Hepatocyte (in vitro differentiated cells): ENCODE measurements around the gene GATAD2A. TPM values are rescaled to one million over a fixed set of nuclear protein-coding genes. Genes with fewer than 3 reads are reported as not detected.
A peak's percentile ranks its signal among the peaks of the same experiment; 100 is the strongest.

Experiments used
- DNase-seq: peaks from one replicate; pipeline ENCODE4 v3.0.0-alpha.2; 2016; ENCODE audit warnings: low spot score
- H2AFZ ChIP-seq: fragments of 200-600 bp; sonication (generic); 2 replicates; pipeline ENCODE4 v1.6.0; 2016; ENCODE audit warnings: antibody characterized with exemption, mild to moderate bottlenecking
- H3K27ac ChIP-seq: fragments of 200-600 bp; sonication (generic); 2 replicates; pipeline ENCODE4 v1.5.1; 2016; ENCODE audit warnings: mild to moderate bottlenecking
- H3K27me3 ChIP-seq: fragments of 200-600 bp; sonication (generic); 2 replicates; pipeline ENCODE4 v1.6.1; 2016
- H3K36me3 ChIP-seq: fragments of 200-600 bp; sonication (generic); replicated peaks from 2 replicates; pipeline ENCODE4 v1.5.1; 2016; ENCODE audit warnings: low read depth; ENCODE audit not compliant: insufficient read depth
- H3K4me1 ChIP-seq: fragments of 200-600 bp; sonication (generic); 2 replicates; pipeline ENCODE4 v1.5.1; 2016; ENCODE audit warnings: mild to moderate bottlenecking, moderate library complexity; ENCODE audit not compliant: insufficient read depth
- H3K4me2 ChIP-seq: fragments of 200-600 bp; sonication (generic); 2 replicates; pipeline ENCODE4 v1.6.0; 2016
- H3K4me3 ChIP-seq: fragments of 200-600 bp; sonication (generic); 2 replicates; pipeline ENCODE4 v1.5.1; 2016; ENCODE audit warnings: mild to moderate bottlenecking
- H3K79me2 ChIP-seq: fragments of 200-600 bp; sonication (generic); 2 replicates; pipeline ENCODE4 v1.6.0; 2017; ENCODE audit warnings: mild to moderate bottlenecking
- H3K9me2 ChIP-seq: fragments of 200-600 bp; sonication (generic); replicated peaks from 2 replicates; pipeline ENCODE4 v1.6.0; 2017; ENCODE audit warnings: mild to moderate bottlenecking; ENCODE audit not compliant: insufficient read depth
- H3K9me3 ChIP-seq: fragments of 200-600 bp; sonication (generic); 2 replicates; pipeline ENCODE4 v1.5.1; 2016; ENCODE audit warnings: low read depth, mild to moderate bottlenecking
- H4K20me1 ChIP-seq: fragments of 200-600 bp; sonication (generic); 2 replicates; pipeline ENCODE4 v1.6.0; 2016; ENCODE audit warnings: mild to moderate bottlenecking; ENCODE audit not compliant: insufficient read depth, poor library complexity, severe bottlenecking
- CTCF ChIP-seq: fragments of 200-600 bp; sonication (generic); IDR thresholded peaks from 2 replicates; pipeline ENCODE4 v1.5.1; 2016; ENCODE audit warnings: antibody characterized with exemption, mild to moderate bottlenecking; ENCODE audit not compliant: poor library complexity
- EZH2 ChIP-seq: fragments of 200-600 bp; sonication (generic); IDR thresholded peaks from 2 replicates; pipeline ENCODE4 v1.6.1; 2016; ENCODE audit warnings: antibody characterized with exemption, mild to moderate bottlenecking, borderline replicate concordance
- EZH2phosphoT487 ChIP-seq: fragments of 200-600 bp; sonication (generic); IDR thresholded peaks from one replicate; pipeline ENCODE4 v1.6.1; 2018; ENCODE audit warnings: antibody characterized with exemption, mild to moderate bottlenecking, low read depth, moderate library complexity; ENCODE audit not compliant: unreplicated experiment, severe bottlenecking
- WGBS: methylation state at CpG from one replicate; pipeline ENCODE4 v1.1.6; 2016; ENCODE audit warnings: low lambda C conversion rate; ENCODE audit errors: missing lambda C conversion rate; 5-methylcytosine and 5-hydroxymethylcytosine counted together
- polyA plus RNA-seq: library from polyadenylated mRNA; unstranded; fragments of >200 nt; fragmentation: Nextera tagmentation; extraction: Ambion mirVana; gene quantifications from 2 replicates; pipeline ENCODE4 v1.2.1, GENCODE V29; 2016
- total RNA-seq: library from RNA; depleted of rRNA; stranded (reverse); fragments of >200 nt; gene quantifications from 2 replicates; pipeline ENCODE4 v1.2.3, GENCODE V29; 2014

The GATAD2A gene
- total and polyA plus RNA-seq, 2 experiments from 2014 or later = 35.3 to 35.7 TPM

GRCh38 chr19:19547674-19548336 is 142.3 kb downstream of the GATAD2A start:
- Histone ChIP-seq H3K4me2 (no peak overlapping the region), H3K4me3 (no peak overlapping the region), H3K4me1 (peaks cover 7% of the 10 kb centered on the region), H3K27ac (no peak overlapping the region), H3K9me3 (no peaks in the 10 kb centered on the region), H4K20me1 (no peaks in the 10 kb centered on the region), H3K36me3 (no peaks in the 10 kb centered on the region), H3K9me2 (no peaks in the 10 kb centered on the region), H3K27me3 (no peaks in the 10 kb centered on the region), H3K79me2 (no peaks in the 10 kb centered on the region), H2AFZ (no peak overlapping the region)
- 80% methylated on average over 14 of the region's 15 CpGs for WGBS
- TF ChIP-seq EZH2 = no peak
- no peak for DNase-seq

DNA sequence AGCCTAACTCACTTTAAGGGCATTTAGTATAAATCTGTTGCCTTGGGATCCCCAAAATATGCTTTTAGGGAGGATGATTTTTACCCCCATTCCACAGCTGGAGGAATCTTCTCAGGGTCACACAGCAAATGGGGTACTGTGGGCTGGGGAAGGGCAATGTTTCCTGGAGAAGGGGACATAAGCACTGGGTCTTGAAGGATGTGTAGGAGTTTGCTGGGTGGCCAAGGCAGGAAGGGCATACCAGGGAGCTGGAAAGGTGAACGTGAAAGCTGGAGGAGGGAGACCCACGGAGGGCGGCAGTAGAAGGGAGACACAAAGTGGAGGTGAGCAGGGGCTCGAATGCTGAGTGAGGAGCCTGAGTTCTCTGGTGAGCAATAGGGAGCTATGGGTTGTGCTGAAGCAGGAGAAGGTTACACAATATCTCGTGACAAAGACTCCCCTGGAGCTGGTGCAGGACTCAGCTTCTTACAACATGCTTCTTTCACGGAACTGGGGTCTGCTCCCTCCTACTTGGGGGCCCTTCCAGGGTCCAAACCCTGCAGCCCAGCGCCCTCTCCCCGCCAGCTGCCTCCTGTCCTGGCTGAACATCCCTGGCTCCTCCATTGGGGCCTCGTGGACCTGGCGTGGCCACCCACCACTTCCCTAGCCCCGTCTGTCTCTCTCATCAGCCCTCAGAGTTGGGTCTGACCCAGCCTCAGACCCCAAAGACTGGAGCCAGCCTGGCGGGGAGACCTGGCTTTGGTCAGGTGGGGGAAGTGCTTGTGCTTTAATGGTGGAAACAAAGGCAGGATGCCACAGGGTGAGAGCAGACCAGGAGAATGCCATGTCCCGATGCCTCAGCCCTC is 143.7 kb downstream of the GATAD2A start:
- no peak overlapping the region for H3K4me2 ChIP-seq
- H3K9me2 ChIP-seq = no peaks in the 10 kb centered on the region
- H4K20me1 ChIP-seq = no peaks in the 10 kb centered on the region
- H3K27ac ChIP-seq = peak overlapping the region; percentile 16
- H3K79me2 ChIP-seq = no peaks in the 10 kb centered on the region
- H3K4me1 ChIP-seq = peaks cover 7% of the 10 kb centered on the region
- no peaks in the 10 kb centered on the region for H3K36me3 ChIP-seq
- WGBS = 84% methylated on average over 13 of the region's 13 CpGs
- no peak for DNase-seq
- no peak overlapping the region for H2AFZ ChIP-seq
- H3K27me3 ChIP-seq = no peaks in the 10 kb centered on the region
- TF ChIP-seq CTCF (no peak), EZH2 (no peak), EZH2phosphoT487 (no peak)
- H3K4me3 ChIP-seq = no peak overlapping the region
- no peaks in the 10 kb centered on the region for H3K9me3 ChIP-seq

- DNase-seq = no peak
- Histone ChIP-seq H3K4me2 (no peak overlapping the region), H3K9me2 (no peaks in the 10 kb centered on the region), H4K20me1 (no peaks in the 10 kb centered on the region), H3K4me1 (peaks cover 7% of the 10 kb centered on the region), H3K27ac (peak overlapping the region; percentile 16), H3K36me3 (no peaks in the 10 kb centered on the region), H3K9me3 (no peaks in the 10 kb centered on the region), H2AFZ (no peak overlapping the region), H3K27me3 (no peaks in the 10 kb centered on the region), H3K79me2 (no peaks in the 10 kb centered on the region), H3K4me3 (no peak overlapping the region)
- WGBS = 84% methylated on average over 20 of the region's 23 CpGs
- TF ChIP-seq EZH2 (no peak), EZH2phosphoT487 (no peak), CTCF (no peak)
Measured at GRCh38 chr19:19549804-19550464, 144.5 kb downstream of the GATAD2A start.

DNA sequence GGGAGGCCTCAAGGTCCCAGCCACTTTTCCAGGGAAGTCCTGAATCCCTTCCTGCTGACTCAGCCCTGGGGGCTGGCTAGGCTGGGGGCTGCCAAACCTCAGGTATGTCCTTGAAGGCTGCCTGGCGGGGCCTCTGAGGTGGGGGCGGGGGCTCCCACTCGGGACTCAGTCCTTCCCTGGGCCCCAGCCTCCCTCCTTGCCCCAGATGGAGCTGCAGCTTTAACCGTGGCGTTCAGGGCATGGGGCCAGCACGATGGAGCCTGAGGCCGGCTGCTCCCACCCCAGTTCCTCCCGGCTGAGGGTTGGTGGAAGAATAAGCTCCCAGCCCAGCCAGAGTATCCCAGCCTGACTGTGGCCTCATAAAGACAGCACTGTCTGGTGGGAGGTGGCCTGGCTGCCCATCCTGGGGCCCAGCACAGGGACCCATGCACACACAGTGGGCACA is 145.0 kb downstream of the GATAD2A start:
- no peaks in the 10 kb centered on the region for H4K20me1 ChIP-seq
- H3K9me3 ChIP-seq = no peaks in the 10 kb centered on the region
- TF ChIP-seq EZH2 (no peak), CTCF (no peak), EZH2phosphoT487 (no peak)
- peaks cover 7% of the 10 kb centered on the region for H3K4me1 ChIP-seq
- no peak overlapping the region for H3K4me3 ChIP-seq
- H3K9me2 ChIP-seq = no peaks in the 10 kb centered on the region
- no peak overlapping the region for H2AFZ ChIP-seq
- H3K27me3 ChIP-seq = no peaks in the 10 kb centered on the region
- H3K36me3 ChIP-seq = no peaks in the 10 kb centered on the region
- DNase-seq = peak; percentile 57
- 48% methylated on average over 8 of the region's 8 CpGs for WGBS
- H3K27ac ChIP-seq = peak overlapping the region; percentile 60
- H3K4me2 ChIP-seq = no peak overlapping the region
- no peaks in the 10 kb centered on the region for H3K79me2 ChIP-seq
